ENCODE results near the gene ACTRT2.

Gene ACTRT2

DNA sequence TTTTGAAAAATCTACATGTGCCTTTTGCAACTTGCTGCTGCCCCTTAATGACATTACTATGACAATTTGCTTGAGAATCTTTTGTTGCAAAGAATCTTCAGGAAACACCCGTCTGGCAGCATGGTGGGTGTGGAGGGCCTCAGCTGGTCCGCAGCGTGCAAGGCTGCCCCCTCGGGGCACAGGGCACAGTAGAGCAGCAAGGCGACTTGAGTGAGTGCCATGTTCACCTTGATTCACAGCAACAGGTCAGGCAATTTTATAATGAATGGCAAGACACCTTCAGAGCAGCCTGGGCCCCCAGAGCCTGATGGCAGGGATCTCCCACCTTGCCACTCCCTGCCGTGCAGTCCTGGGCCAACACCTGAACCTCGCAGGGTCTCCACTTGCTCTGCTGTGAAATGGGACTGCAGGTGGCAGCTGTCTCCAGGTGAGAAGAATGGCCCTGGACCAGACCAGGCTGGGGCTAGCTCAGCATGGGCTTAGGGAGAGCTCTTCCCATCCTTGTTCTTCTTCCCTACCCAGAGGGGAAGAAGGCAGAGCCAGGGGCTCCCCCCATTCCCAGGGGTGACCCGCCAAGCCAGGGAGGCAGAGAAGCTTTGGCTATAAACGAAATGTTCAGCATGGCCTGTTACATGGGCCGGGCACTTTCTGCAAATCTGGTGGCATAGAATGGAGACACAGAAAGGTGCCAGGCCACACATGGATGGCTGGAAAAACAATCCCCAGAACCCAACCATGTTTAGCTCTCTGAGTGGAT lies 34.5 kb upstream of the ACTRT2 start:
- Histone ChIP-seq H3K4me1 (ENCODE audit: insufficient read depth, low read length) (no peaks in the 10 kb centered on the region), H3K79me2 (ENCODE audit: insufficient read depth, low read length) (no peaks in the 10 kb centered on the region), H3K9me3 (ENCODE audit: insufficient read depth, low read length, severe bottlenecking) (no peaks in the 10 kb centered on the region), H3K9ac (ENCODE audit: low read depth, low read length) (no peak overlapping the region), H4K20me1 (ENCODE audit: insufficient read depth, low read length) (no peaks in the 10 kb centered on the region), H3K36me3 (ENCODE audit: insufficient read depth, low read length) (no peaks in the 10 kb centered on the region), H3K27me3 (ENCODE audit: insufficient read depth, low read length, poor library complexity) (no peaks in the 10 kb centered on the region), H3K27ac (ENCODE audit: low read length) (no peak overlapping the region), H3K4me3 (ENCODE audit: low read depth in 1 of 2, low read length in 2 of 2) (no peak overlapping the region), H2AFZ (ENCODE audit: low read depth, low read length) (no peak overlapping the region), H3K4me2 (ENCODE audit: insufficient read depth, low read length) (no peak overlapping the region)
- no peak for TF ChIP-seq EZH2 (IDR thresholded peaks at IDR 0.05; ENCODE audit: borderline replicate concordance, low read depth, low read length, severe bottlenecking)
- TF ChIP-seq, protein P1, sequence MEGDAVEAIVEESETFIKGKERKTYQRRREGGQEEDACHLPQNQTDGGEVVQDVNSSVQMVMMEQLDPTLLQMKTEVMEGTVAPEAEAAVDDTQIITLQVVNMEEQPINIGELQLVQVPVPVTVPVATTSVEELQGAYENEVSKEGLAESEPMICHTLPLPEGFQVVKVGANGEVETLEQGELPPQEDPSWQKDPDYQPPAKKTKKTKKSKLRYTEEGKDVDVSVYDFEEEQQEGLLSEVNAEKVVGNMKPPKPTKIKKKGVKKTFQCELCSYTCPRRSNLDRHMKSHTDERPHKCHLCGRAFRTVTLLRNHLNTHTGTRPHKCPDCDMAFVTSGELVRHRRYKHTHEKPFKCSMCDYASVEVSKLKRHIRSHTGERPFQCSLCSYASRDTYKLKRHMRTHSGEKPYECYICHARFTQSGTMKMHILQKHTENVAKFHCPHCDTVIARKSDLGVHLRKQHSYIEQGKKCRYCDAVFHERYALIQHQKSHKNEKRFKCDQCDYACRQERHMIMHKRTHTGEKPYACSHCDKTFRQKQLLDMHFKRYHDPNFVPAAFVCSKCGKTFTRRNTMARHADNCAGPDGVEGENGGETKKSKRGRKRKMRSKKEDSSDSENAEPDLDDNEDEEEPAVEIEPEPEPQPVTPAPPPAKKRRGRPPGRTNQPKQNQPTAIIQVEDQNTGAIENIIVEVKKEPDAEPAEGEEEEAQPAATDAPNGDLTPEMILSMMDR (IDR thresholded peaks at IDR 0.05; ENCODE audit: borderline replicate concordance, extremely low read depth, low read length, poor library complexity, severe bottlenecking) = no peak
- DNase-seq (no peak), ATAC-seq (ENCODE audit: insufficient read depth, low read depth) (no peak)

DNA sequence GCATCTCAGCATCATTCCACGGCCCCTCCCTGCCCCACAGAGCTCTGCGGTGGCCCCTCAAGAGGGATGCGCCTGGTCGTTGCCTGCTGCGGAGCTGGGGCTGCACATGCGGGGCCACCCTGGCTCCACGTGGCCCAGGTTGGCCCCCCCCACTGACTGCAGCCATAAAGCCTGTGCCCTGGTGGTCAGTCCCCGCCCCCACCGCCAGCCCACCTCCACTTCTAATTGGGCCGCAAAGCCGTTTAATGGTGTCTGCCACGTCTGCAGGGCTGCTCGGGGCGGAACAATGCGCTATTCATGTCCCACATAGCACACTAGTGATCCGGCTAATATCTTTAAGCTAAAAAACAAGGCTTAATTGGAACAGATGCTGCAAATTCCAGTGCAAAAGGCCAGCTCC lies 33.5 kb upstream of the ACTRT2 start:
- TF ChIP-seq, protein P1 (IDR thresholded peaks at IDR 0.05; ENCODE audit: borderline replicate concordance, extremely low read depth, low read length, poor library complexity, severe bottlenecking) = no peak
- no peak for TF ChIP-seq EZH2 (IDR thresholded peaks at IDR 0.05; ENCODE audit: borderline replicate concordance, low read depth, low read length, severe bottlenecking)
- no peaks in the 10 kb centered on the region for H3K79me2 ChIP-seq (ENCODE audit: insufficient read depth, low read length)
- H3K9me3 ChIP-seq (ENCODE audit: insufficient read depth, low read length, severe bottlenecking) = no peaks in the 10 kb centered on the region
- no peaks in the 10 kb centered on the region for H4K20me1 ChIP-seq (ENCODE audit: insufficient read depth, low read length)
- H3K27ac ChIP-seq (ENCODE audit: low read length) = no peak overlapping the region
- H3K36me3 ChIP-seq (ENCODE audit: insufficient read depth, low read length) = no peaks in the 10 kb centered on the region
- no peak overlapping the region for H2AFZ ChIP-seq (ENCODE audit: low read depth, low read length)
- H3K27me3 ChIP-seq (ENCODE audit: insufficient read depth, low read length, poor library complexity) = no peaks in the 10 kb centered on the region
- H3K4me3 ChIP-seq (ENCODE audit: low read depth in 1 of 2, low read length in 2 of 2) = no peak overlapping the region
- no peaks in the 10 kb centered on the region for H3K4me1 ChIP-seq (ENCODE audit: insufficient read depth, low read length)
- no peak overlapping the region for H3K4me2 ChIP-seq (ENCODE audit: insufficient read depth, low read length)
- H3K9ac ChIP-seq (ENCODE audit: low read depth, low read length) = no peak overlapping the region
- DNase-seq (no peak), ATAC-seq (ENCODE audit: insufficient read depth, low read depth) (no peak)

DNA sequence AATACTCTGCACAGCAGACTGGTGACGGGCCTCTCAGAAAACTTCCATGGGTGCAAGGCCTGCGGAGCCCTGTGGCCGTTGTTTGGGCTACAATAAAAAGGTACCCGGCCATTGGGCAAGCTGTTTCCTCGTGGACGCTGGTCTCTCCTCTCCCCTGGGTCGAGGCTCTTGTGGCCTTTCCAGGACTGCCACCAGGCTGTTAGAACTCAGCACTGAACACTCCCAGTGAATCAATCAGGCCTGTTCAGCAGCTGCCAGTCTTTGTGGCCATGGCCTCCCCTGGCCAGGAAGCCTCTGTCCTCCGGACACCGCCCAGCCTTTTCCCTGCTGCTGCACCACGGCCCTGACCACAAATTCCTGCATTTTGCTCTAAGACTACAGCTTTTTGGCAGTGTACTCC lies 33.0 kb upstream of the ACTRT2 start:
- TF ChIP-seq, protein P1 (IDR thresholded peaks at IDR 0.05; ENCODE audit: borderline replicate concordance, extremely low read depth, low read length, poor library complexity, severe bottlenecking) = no peak
- TF ChIP-seq EZH2 (IDR thresholded peaks at IDR 0.05; ENCODE audit: borderline replicate concordance, low read depth, low read length, severe bottlenecking) = no peak
- DNase-seq = no peak
- Histone ChIP-seq H3K4me2 (ENCODE audit: insufficient read depth, low read length) (no peak overlapping the region), H3K4me1 (ENCODE audit: insufficient read depth, low read length) (no peaks in the 10 kb centered on the region), H3K36me3 (ENCODE audit: insufficient read depth, low read length) (no peaks in the 10 kb centered on the region), H3K9me3 (ENCODE audit: insufficient read depth, low read length, severe bottlenecking) (no peaks in the 10 kb centered on the region), H3K4me3 (ENCODE audit: low read depth in 1 of 2, low read length in 2 of 2) (no peak overlapping the region), H3K9ac (ENCODE audit: low read depth, low read length) (no peak overlapping the region), H4K20me1 (ENCODE audit: insufficient read depth, low read length) (no peaks in the 10 kb centered on the region), H3K79me2 (ENCODE audit: insufficient read depth, low read length) (no peaks in the 10 kb centered on the region), H3K27me3 (ENCODE audit: insufficient read depth, low read length, poor library complexity) (no peaks in the 10 kb centered on the region), H2AFZ (ENCODE audit: low read depth, low read length) (no peak overlapping the region), H3K27ac (ENCODE audit: low read length) (no peak overlapping the region)
- ATAC-seq (ENCODE audit: insufficient read depth, low read depth) = no peak
